Dendritic cell treated with granulocyte-macrophage colony-stimulating factor and Interleukin-4, amounts not matched to agents 40 ng/mL and 50 ng/mL, for 4 days (primary cell): ENCODE data around the gene OVAAL.

ENCODE experiments used
- H3K27ac Mint-ChIP-seq: one replicate; pipeline ENCODE4 v1.8.0; 2022; ENCODE audit warnings: mild to moderate bottlenecking, mixed read lengths
- H3K27me3 Mint-ChIP-seq: one replicate; pipeline ENCODE4 v1.8.0; 2022; ENCODE audit warnings: mild to moderate bottlenecking, mixed read lengths
- H3K36me3 Mint-ChIP-seq: one replicate; pipeline ENCODE4 v1.8.0; 2022; ENCODE audit warnings: low read depth, mixed read lengths
- H3K4me1 Mint-ChIP-seq: one replicate; pipeline ENCODE4 v1.8.0; 2022; ENCODE audit warnings: low read depth, mixed read lengths
- H3K4me3 Mint-ChIP-seq: one replicate; pipeline ENCODE4 v1.8.0; 2022; ENCODE audit warnings: mild to moderate bottlenecking, moderate library complexity, mixed read lengths
- H3K9me3 Mint-ChIP-seq: one replicate; pipeline ENCODE4 v1.8.0; 2022; ENCODE audit warnings: mixed read lengths
- intact Hi-C: fragments of 100-400 bp; cut with micrococcal nuclease; formaldehyde crosslinking; loops from one replicate; pipeline ENCODE4 v1.15.0; 2022

The OVAAL gene

GRCh38 chr1:180571060-180571831 is 12.5 kb downstream of the OVAAL start:
- Mint-ChIP-seq H3K27me3 (peaks cover 3% of the 10 kb centered on the region), H3K27ac (no peak overlapping the region), H3K9me3 (no peaks in the 10 kb centered on the region), H3K4me3 (no peak overlapping the region), H3K36me3 (no peaks in the 10 kb centered on the region), H3K4me1 (peaks cover 18% of the 10 kb centered on the region)
- intact Hi-C loops: no loop called here

- H3K27ac Mint-ChIP-seq: no peak overlapping the region
- H3K27me3 Mint-ChIP-seq: peaks cover 3% of the 10 kb centered on the region
- no peak overlapping the region for H3K4me3 Mint-ChIP-seq
- H3K9me3 Mint-ChIP-seq: no peaks in the 10 kb centered on the region
- peaks cover 18% of the 10 kb centered on the region for H3K4me1 Mint-ChIP-seq
- intact Hi-C loops: no loop called here
- H3K36me3 Mint-ChIP-seq: no peaks in the 10 kb centered on the region
Observed at GRCh38 chr1:180571832-180572636, 13.3 kb downstream of the OVAAL start.

- peaks cover 3% of the 10 kb centered on the region for H3K27me3 Mint-ChIP-seq
- intact Hi-C loops: no loop called here
Observed at GRCh38 chr1:180572760-180573159, 14.0 kb downstream of the OVAAL start.

GRCh38 chr1:180574031-180574713 is 15.4 kb downstream of the OVAAL start:
- Mint-ChIP-seq H3K9me3 (no peaks in the 10 kb centered on the region), H3K4me3 (no peak overlapping the region), H3K4me1 (peaks cover 18% of the 10 kb centered on the region), H3K36me3 (no peaks in the 10 kb centered on the region), H3K27ac (no peak overlapping the region), H3K27me3 (peaks cover 3% of the 10 kb centered on the region)
- intact Hi-C loops: no loop called here

More at GRCh38 chr1:180572760-180573159, 14.0 kb downstream of the OVAAL start:
- Mint-ChIP-seq H3K9me3 (no peaks in the 10 kb centered on the region), H3K27ac (no peak overlapping the region), H3K4me1 (peaks cover 18% of the 10 kb centered on the region), H3K4me3 (no peak overlapping the region), H3K36me3 (no peaks in the 10 kb centered on the region)

- Mint-ChIP-seq H3K36me3 (no peaks in the 10 kb centered on the region), H3K27me3 (peaks cover 1% of the 10 kb centered on the region), H3K4me1 (peaks cover 13% of the 10 kb centered on the region), H3K4me3 (no peak overlapping the region), H3K9me3 (no peaks in the 10 kb centered on the region), H3K27ac (no peak overlapping the region)
- intact Hi-C loops: no loop called here
Observed at GRCh38 chr1:180577361-180577760, 18.6 kb downstream of the OVAAL start.

GRCh38 chr1:180579961-180580611 is 21.3 kb downstream of the OVAAL start:
- Mint-ChIP-seq H3K4me3 (no peak overlapping the region), H3K9me3 (no peaks in the 10 kb centered on the region), H3K4me1 (peaks cover 6% of the 10 kb centered on the region), H3K27ac (no peak overlapping the region), H3K36me3 (no peaks in the 10 kb centered on the region), H3K27me3 (no peaks in the 10 kb centered on the region)
- intact Hi-C loops: no loop called here

GRCh38 chr1:180581635-180582039 is 22.9 kb downstream of the OVAAL start:
- Mint-ChIP-seq H3K4me1 (peaks cover 6% of the 10 kb centered on the region), H3K4me3 (no peak overlapping the region), H3K36me3 (no peaks in the 10 kb centered on the region), H3K27ac (no peak overlapping the region), H3K9me3 (no peaks in the 10 kb centered on the region), H3K27me3 (no peaks in the 10 kb centered on the region)
- intact Hi-C loops: no loop called here

GRCh38 chr1:180584869-180585268 is 26.1 kb downstream of the OVAAL start:
- H3K27me3 Mint-ChIP-seq: no peaks in the 10 kb centered on the region
- no peak overlapping the region for H3K4me3 Mint-ChIP-seq
- peaks cover 6% of the 10 kb centered on the region for H3K4me1 Mint-ChIP-seq
- H3K36me3 Mint-ChIP-seq: no peaks in the 10 kb centered on the region
- no peaks in the 10 kb centered on the region for H3K9me3 Mint-ChIP-seq
- intact Hi-C loops: no loop called here
- no peak overlapping the region for H3K27ac Mint-ChIP-seq

- Mint-ChIP-seq H3K27ac (no peak overlapping the region), H3K4me1 (peaks cover 6% of the 10 kb centered on the region), H3K4me3 (no peak overlapping the region), H3K36me3 (no peaks in the 10 kb centered on the region), H3K27me3 (no peaks in the 10 kb centered on the region), H3K9me3 (no peaks in the 10 kb centered on the region)
- intact Hi-C loops: no loop called here
Observed at GRCh38 chr1:180585994-180586359, 27.2 kb downstream of the OVAAL start.

- no peak overlapping the region for H3K4me3 Mint-ChIP-seq
- intact Hi-C loops: no loop called here
- no peaks in the 10 kb centered on the region for H3K27me3 Mint-ChIP-seq
- H3K36me3 Mint-ChIP-seq: no peaks in the 10 kb centered on the region
- no peak overlapping the region for H3K27ac Mint-ChIP-seq
- peaks cover 3% of the 10 kb centered on the region for H3K4me1 Mint-ChIP-seq
- no peaks in the 10 kb centered on the region for H3K9me3 Mint-ChIP-seq
Observed at GRCh38 chr1:180586671-180587155, 27.9 kb downstream of the OVAAL start.

- intact Hi-C loops: no loop called here
- no peak overlapping the region for H3K27ac Mint-ChIP-seq
- no peaks in the 10 kb centered on the region for H3K9me3 Mint-ChIP-seq
- no peaks in the 10 kb centered on the region for H3K36me3 Mint-ChIP-seq
- no peaks in the 10 kb centered on the region for H3K4me1 Mint-ChIP-seq
- no peak overlapping the region for H3K4me3 Mint-ChIP-seq
- H3K27me3 Mint-ChIP-seq: no peaks in the 10 kb centered on the region
Observed at GRCh38 chr1:180588121-180588520, 29.4 kb downstream of the OVAAL start.

- H3K4me3 Mint-ChIP-seq: no peak overlapping the region
- H3K27me3 Mint-ChIP-seq: no peaks in the 10 kb centered on the region
- intact Hi-C loops: no loop called here
Observed at GRCh38 chr1:180590889-180591288, 32.1 kb downstream of the OVAAL start.

GRCh38 chr1:180593382-180593781 is 34.6 kb downstream of the OVAAL start:
- Mint-ChIP-seq H3K27ac (no peak overlapping the region), H3K27me3 (no peaks in the 10 kb centered on the region), H3K36me3 (no peaks in the 10 kb centered on the region), H3K4me1 (no peaks in the 10 kb centered on the region), H3K4me3 (no peak overlapping the region), H3K9me3 (no peaks in the 10 kb centered on the region)
- intact Hi-C loops: no loop called here

More at GRCh38 chr1:180590889-180591288, 32.1 kb downstream of the OVAAL start:
- H3K9me3 Mint-ChIP-seq: no peaks in the 10 kb centered on the region
- H3K27ac Mint-ChIP-seq: no peak overlapping the region
- H3K36me3 Mint-ChIP-seq: no peaks in the 10 kb centered on the region
- no peaks in the 10 kb centered on the region for H3K4me1 Mint-ChIP-seq
